ENCODE data around the gene GBA3.

The GBA3 gene

GRCh38 chr4:22790631-22791030 is 97.9 kb downstream of the GBA3 start:
- DNase-seq, result no peak

DNA sequence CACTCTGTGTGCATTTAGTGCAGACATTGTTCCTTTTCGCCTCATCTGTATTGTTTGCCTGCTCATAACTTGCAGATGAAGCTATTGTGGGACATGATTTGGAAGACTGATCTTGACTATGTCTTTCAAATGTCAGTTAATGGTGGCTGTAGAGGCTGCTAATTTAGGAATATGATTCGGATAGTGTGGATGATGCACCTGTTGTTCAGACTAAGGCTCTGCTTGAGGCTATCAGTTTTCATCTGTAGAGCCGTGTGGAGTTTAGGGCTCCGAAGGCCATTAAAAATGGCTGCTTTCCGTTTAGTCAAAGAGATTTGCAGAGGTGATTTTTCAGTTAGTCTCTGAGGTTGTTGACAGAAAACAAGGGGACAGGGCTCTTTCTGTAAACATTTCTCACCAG is 102.0 kb downstream of the GBA3 start:
- DNase-seq, result no peak

DNA sequence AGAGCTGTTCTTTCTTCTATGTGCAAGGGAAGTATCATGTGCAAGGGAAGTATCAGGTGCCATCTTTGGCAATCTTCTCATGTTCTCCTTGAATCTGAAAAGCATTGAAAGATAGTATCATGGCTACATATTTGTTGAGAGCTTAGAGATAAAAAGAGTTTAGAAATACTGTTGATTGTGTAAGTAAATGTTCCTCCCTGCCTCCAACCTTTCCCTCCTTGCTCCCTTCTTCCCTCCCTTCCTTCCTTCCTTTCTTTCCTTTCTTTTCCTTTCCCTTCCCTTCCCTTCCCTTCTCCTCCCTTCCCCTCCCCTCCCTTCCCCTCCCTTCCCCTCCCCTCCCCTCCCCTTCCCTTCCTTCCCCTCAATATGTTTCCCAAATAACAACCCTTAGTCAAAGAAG is 108.7 kb downstream of the GBA3 start:
- no peak for DNase-seq

- DNase-seq, result no peak
These were observed 110.1 kb downstream of the GBA3 start for GRCh38 chr4:22802876-22803275.

- no peak for DNase-seq
These were observed 110.8 kb downstream of the GBA3 start for GRCh38 chr4:22803512-22803911.

- no peak for DNase-seq
These were observed 122.2 kb downstream of the GBA3 start for GRCh38 chr4:22814906-22815305.

DNA sequence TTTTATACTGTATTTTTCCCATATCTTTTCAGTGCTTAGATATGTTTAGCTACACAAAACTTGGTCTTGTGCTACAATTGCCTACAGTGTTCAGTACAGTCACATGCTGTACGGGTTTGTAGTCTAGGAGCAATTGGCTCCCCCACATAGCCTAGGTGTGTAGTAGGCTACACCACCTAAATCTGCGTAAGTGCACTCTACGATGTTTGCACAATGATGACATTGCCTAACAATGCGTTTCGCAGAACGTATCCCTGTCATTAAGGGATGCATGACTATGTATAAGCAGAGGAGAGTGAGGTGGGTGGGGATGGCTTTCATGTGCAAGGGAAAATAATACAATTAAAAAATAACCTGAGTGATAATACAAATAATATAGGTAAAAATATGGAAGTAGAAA is 131.4 kb downstream of the GBA3 start:
- no peak for DNase-seq

DNA sequence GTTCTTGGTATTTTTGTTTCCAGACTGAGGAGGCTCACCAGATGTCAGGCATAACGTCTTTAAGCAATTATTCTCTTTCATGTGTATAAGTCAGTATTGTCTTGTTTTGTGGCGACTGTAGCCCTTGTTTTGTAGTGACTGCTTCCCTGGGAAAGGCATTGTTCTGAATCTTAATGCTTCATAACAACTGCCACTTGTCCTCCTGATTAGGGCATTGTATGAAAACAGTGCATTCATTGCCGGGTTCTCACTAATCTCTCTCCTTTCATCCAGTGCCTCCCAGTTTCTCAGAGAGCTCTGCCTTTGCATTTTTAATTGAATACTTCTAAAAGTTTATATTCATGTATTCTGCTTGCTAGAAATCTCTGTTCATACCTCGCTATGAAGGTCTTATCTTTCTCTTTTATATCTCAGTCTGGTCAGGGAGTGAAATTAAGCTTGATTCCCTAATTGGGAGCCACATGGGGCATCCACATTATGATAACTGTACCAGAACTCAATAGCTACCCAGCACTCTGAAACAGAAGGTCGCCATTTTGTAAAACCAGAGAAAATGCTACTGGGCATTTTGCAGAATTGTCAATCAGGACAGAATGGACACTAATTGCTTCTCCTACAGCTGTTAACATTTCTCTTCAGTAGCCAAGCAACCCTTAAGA is 149.8 kb downstream of the GBA3 start:
- DNase-seq, result no peak

- no peak for DNase-seq
These were observed 155.6 kb downstream of the GBA3 start for GRCh38 chr4:22848332-22848731.

GRCh38 chr4:22850055-22850454 is 157.3 kb downstream of the GBA3 start:
- DNase-seq, result no peak

DNA sequence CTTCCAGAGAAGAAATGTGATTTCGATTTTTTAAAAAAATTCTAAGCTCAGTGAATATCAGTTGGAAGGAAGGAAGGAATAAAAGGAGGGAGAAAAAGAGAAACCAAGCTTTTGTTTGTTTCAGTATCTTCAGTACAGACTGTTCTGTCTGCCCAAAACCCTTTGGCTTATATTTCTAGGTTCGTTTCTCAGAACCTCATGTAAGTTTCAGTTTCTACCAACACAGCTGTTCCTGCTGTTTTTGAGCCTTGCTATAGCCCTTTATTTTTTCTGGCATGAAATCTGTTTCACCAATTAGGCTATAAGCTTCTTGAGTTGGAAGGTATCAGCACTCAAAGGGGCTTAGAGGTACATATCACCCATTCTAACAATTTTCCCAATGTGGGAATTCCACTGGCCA is 157.9 kb downstream of the GBA3 start:
- no peak for DNase-seq

GRCh38 chr4:22857411-22857810 is 164.7 kb downstream of the GBA3 start:
- DNase-seq, result no peak

DNA sequence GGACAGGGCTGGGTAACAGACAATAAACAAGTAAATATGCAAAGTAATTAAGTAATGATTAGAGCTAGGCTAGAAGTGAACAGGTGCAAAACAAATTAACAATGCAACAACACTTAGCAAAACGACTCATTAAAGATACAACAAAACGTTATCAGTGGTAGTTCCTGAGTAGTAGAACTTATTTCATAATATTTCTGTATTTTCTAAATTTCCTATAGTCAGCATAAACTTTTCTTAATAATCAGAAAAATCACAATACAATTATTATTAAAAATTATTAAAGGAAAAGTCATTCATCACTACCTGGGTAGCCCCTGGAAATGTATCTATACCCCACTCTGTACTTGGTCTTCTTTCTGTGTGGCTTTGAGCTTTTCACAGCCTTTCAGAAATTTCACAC is 166.6 kb downstream of the GBA3 start:
- DNase-seq, result no peak

Measured in activated CD4-positive, CD25-positive, alpha-beta regulatory T cell treated with anti-CD3 and anti-CD28 coated beads, Interleukin-2, amount 50 U/mL, for 72 hours (primary cell).